Smooth muscle cell of trachea (primary cell): ENCODE results near the gene SELE. TPM values are rescaled to one million over a fixed set of nuclear protein-coding genes. Genes with fewer than 3 reads are reported as not detected.

ENCODE experiments used
- total RNA-seq: library from RNA; depleted of rRNA; stranded (reverse); fragments of >200 nt; gene quantifications from 2 replicates; pipeline ENCODE4 v1.2.1, GENCODE V29; 2014

Gene SELE
- 0.17 TPM in 1 of 2 replicates, not detected in the other for total RNA-seq

GRCh38 chr1:169733924-169734323 is at the start of gene SELE:
TSS of gene SELE (minus strand) at chr1:169734079. CDS start at chr1:169733612, 467 bp downstream.

GRCh38 chr1:169711469-169712308 is 22.2 kb downstream of the SELE start, which contains the start of gene SELL:
TSS of gene SELL (minus strand) at chr1:169711620. CDS start at chr1:169711498, 122 bp downstream.

Other genes starting within 250 kb of the SELE start
- gene SLC19A2, start 248.1 kb downstream of the SELE start, total RNA-seq, result 8.0 and 8.9 TPM in 2 replicates
- gene F5, start 147.6 kb downstream of the SELE start, total RNA-seq, result under 0.01 TPM in 1 of 2 replicates, not detected in the other
- gene SELP, start 104.0 kb downstream of the SELE start, total RNA-seq, result not detected in 2 replicates
- gene SELL, start 22.5 kb downstream of the SELE start, total RNA-seq, result 0.15 and 0.50 TPM in 2 replicates
- 5.1 and 8.9 TPM in 2 replicates for gene METTL18, start 60.8 kb upstream of the SELE start, total RNA-seq
- gene SCYL3, start 159.8 kb upstream of the SELE start, total RNA-seq, result 12.8 and 13.6 TPM in 2 replicates